Adrenal gland (tissue), 12 donors: ENCODE measurements around the gene SREBF1. TPM values are rescaled to one million over a fixed set of nuclear protein-coding genes. Genes with fewer than 3 reads are reported as not detected.

Source experiments
- DNase-seq, 7 donors: peaks; one replicate each; pipeline ENCODE4 v3.0.0-alpha.2; 2019 to 2020
- H3K27ac ChIP-seq, 5 donors: fragments of 200-600 bp; sonication (generic) in 4 of 5; 1 replicate in 3 of 5; 2 replicates in 2 of 5; pipeline versions ENCODE4 v1.5.1 to v1.8.0; 2016 to 2020; ENCODE audit warnings: mild to moderate bottlenecking in 1 of 5
- H3K27me3 ChIP-seq: fragments of 200-600 bp; 2 replicates; pipeline ENCODE4 v1.8.0; 2021
- H3K36me3 ChIP-seq, 2 donors: fragments of 200-600 bp; replicated peaks in 1 of 2; 1 replicate in 1 of 2; 2 replicates in 1 of 2; pipeline versions ENCODE4 v1.5.1 to v1.8.0; 2018 to 2022
- H3K4me1 ChIP-seq, 2 donors: fragments of 200-600 bp; replicated peaks in 1 of 2; 1 replicate in 1 of 2; 2 replicates in 1 of 2; pipeline versions ENCODE4 v1.5.1 to v1.8.0; 2018 to 2021
- H3K4me3 ChIP-seq, 4 donors: fragments of 200-600 bp; sonication (generic) in 3 of 4; one replicate each; pipeline ENCODE4 v1.5.1; 2016 to 2018
- H3K9me3 ChIP-seq, 3 donors: fragments of 200-600 bp; sonication (generic) in 1 of 3; replicated peaks in 1 of 3; 1 replicate in 2 of 3; 2 replicates in 1 of 3; pipeline versions ENCODE4 v1.5.1 to v1.8.0; 2016 to 2021
- POLR2A ChIP-seq, 2 donors: fragments of 450-650 bp; IDR thresholded peaks; one replicate each; pipeline ENCODE4 v1.6.1; 2017; ENCODE audit warnings: antibody characterized with exemption in 2 of 2, mild to moderate bottlenecking in 2 of 2, moderate library complexity in 1 of 2
- WGBS, 4 donors: extraction: QIAGEN DNeasy Blood & Tissue Kit in 2 of 4; methylation state at CpG; one replicate each; pipeline versions ENCODE4 v1.1.5 to v1.1.7; 2013 to 2017; 5-methylcytosine and 5-hydroxymethylcytosine counted together
- intact Hi-C, 2 donors: fragments of 100-400 bp; cut with DNase I; formaldehyde crosslinking; loops; one replicate each; pipeline versions ENCODE4 v1.14.1 to v1.15.0; 2022 to 2023
- polyA plus RNA-seq, 3 donors: library from polyadenylated mRNA; stranded (reverse); fragments of 200-250 nt in 2 of 3; fragments of 350-450 nt in 1 of 3; fragmentation: Illumina TruSeq in 1 of 3; extraction: RNeasy Lipid Tissue Mini Kit (QIAGEN cat#74804) in 1 of 3; gene quantifications; one replicate each; pipeline ENCODE4 v1.2.3, GENCODE V29; 2013 to 2014
- total RNA-seq, 9 donors: library from RNA; depleted of rRNA in 4 of 9; stranded (reverse); fragments of >200 nt in 4 of 9; fragments of 120-200 nt in 1 of 9; fragmentation: NEBNext Ultra II Directional in 1 of 9; extraction: Animal tissue kit (Norgen Biotek cat#: 25700) in 1 of 9; gene quantifications; one replicate each; pipeline versions ENCODE4 v1.1.0 to v1.2.4, GENCODE V29; 2013 to 2023
- TF ChIP-seq, protein P1 (sequence below), 6 experiments: fragments of 450-650 bp in 4 of 6; fragments of 200-600 bp in 2 of 6; sonication (generic) in 1 of 6; IDR thresholded peaks; 1 replicate in 5 of 6; 2 replicates in 1 of 6; pipeline versions ENCODE4 v1.5.1 to v1.8.0; 2016 to 2021; ENCODE audit warnings: antibody characterized with exemption in 6 of 6, mild to moderate bottlenecking in 2 of 6, moderate library complexity in 1 of 6
- donor health status: healthy with polysubstance abuse.
- donor health status: Bipolar disorder and iron deficiency.
- donor health status: DM: yes; HTN: yes; CAD: no.
- donor health status: DM: no; HTN: no; CAD: no.
- donor health status: DM: no; HTN: no; CAD: no.
- donor health status: DM: yes; HTN: yes; CAD: no.

The SREBF1 gene
- total and polyA plus RNA-seq, 12 donors = 48.2 to 850 (median 576) TPM

DNA sequence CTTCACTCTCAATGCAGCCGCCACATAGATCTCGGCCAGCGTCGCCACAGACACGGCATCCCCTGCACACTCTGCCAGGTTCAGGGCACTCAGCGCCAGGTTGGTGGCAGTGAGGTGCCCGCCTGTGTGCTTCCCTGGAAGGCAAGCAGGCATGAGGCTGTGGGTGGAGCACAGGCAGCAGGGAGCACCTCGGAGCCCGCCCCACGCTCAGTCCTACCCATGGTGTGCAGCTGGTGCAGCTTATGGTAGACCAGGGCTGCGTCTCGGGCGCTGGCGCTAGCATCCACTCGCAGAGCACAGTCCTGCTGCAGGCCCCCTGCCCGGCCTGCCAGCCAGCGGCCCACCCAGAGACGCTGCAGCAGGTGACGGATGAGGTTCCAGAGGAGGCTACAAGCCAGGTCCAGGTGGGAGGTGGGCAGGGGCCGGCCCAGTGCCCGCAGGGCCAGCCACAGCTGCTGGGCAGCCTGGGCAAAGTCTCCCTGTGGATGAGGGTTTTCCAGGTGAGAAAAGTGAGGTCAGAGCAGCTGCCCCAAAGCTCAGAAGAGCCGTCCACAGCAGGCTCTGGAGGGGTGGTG lies 20.5 kb downstream of the SREBF1 start:
- peak in 4 of 7 donors; percentile 38 to 65 (median 47) for DNase-seq
- no peak for TF ChIP-seq POLR2A (IDR thresholded peaks at IDR 0.05)
- no peak overlapping the region for H3K4me3 ChIP-seq
- WGBS, 4 donors = 65 to 100% (median 79%) methylated on average over 1 to 22 of the region's 22 CpGs
- H3K27me3 ChIP-seq = no peaks in the 10 kb centered on the region
- H3K9me3 ChIP-seq = no peaks in the 10 kb centered on the region
- H3K36me3 ChIP-seq = peaks cover 0 to 80% of the 10 kb centered on the region in 2 donors
- intact Hi-C loops = loop anchor here in 1 of 2 donors (5.0 kb wide), 1 partner anchor 216 kb away; no protein-coding TSS in a partner anchor
- peak overlapping the region in 2 of 5 donors; percentile 93 to 94 for H3K27ac ChIP-seq
- H3K4me1 ChIP-seq = peaks cover 42 to 84% of the 10 kb centered on the region in 2 donors

DNA sequence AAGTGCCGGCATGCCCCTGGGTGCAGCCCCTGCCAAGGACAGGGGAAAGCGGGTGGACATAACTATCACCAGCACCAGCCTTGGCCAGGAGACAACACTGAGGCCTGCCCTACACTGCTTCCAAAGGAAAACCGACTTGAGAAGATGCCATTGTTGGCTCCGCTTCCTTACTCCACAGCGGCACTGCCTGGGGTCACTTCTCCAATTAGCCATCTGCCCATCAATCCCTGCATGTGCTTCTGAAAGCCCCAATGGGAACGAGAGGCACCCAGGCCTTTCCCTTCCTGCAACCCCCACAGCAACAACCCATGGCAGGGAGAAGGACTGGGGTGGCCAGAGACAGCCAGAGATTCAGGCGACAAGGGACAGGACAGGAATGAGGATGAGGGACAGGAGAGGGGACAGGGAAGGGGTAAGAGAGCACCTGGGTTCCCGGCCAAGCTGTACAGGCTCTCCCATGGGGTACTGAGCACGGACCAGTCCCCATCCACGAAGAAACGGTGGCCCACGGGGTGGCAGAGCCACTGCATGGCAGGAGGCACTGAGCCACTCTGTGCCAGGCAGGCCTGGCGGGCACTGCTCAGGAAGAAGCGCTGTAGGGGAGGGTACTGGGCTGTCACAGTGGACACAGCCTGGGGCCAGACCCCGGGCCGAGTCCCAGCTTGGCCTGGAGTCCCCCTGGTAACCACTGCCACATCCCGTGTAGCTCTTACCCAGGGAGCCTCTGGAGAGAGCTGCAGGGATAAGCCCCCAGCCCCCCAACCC lies 21.2 kb downstream of the SREBF1 start:
- no peaks in the 10 kb centered on the region for H3K9me3 ChIP-seq
- H3K27me3 ChIP-seq = no peaks in the 10 kb centered on the region
- 54 to 60% (median 59%) methylated on average over 14 to 17 of the region's 17 CpGs for WGBS, 4 donors
- peak overlapping the region in 4 of 5 donors; percentile 17 to 94 (median 72) for H3K27ac ChIP-seq
- peaks cover 0 to 80% of the 10 kb centered on the region in 2 donors for H3K36me3 ChIP-seq
- DNase-seq = peak in 5 of 7 donors; percentile 56 to 72 (median 60)
- H3K4me3 ChIP-seq = no peak overlapping the region
- H3K4me1 ChIP-seq = peaks cover 37 to 88% of the 10 kb centered on the region in 2 donors
- TF ChIP-seq, protein P1, sequence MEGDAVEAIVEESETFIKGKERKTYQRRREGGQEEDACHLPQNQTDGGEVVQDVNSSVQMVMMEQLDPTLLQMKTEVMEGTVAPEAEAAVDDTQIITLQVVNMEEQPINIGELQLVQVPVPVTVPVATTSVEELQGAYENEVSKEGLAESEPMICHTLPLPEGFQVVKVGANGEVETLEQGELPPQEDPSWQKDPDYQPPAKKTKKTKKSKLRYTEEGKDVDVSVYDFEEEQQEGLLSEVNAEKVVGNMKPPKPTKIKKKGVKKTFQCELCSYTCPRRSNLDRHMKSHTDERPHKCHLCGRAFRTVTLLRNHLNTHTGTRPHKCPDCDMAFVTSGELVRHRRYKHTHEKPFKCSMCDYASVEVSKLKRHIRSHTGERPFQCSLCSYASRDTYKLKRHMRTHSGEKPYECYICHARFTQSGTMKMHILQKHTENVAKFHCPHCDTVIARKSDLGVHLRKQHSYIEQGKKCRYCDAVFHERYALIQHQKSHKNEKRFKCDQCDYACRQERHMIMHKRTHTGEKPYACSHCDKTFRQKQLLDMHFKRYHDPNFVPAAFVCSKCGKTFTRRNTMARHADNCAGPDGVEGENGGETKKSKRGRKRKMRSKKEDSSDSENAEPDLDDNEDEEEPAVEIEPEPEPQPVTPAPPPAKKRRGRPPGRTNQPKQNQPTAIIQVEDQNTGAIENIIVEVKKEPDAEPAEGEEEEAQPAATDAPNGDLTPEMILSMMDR (IDR thresholded peaks at IDR 0.05) = no peak
- no peak for TF ChIP-seq POLR2A (IDR thresholded peaks at IDR 0.05)
- intact Hi-C loops = loop anchor here in 1 of 2 donors (5.0 kb wide), 1 partner anchor 217 kb away; no protein-coding TSS in a partner anchor

DNA sequence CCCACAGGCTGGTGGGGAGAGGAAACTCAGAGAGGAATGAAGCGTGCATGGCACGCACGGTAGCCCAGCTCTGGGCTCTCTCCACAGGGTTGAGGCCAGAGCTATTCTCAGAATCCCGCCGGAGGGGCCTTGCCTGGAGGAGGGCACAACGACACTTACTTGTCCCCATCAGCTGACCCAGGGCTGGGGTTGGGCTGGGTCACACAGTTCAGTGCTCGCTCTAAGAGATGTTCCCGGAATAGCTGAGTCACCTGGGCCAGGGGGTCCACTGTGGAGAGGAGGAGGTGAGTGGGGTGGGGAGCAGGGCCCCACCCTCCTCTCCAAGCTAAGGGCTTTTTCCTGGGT lies 21.8 kb downstream of the SREBF1 start:
- Histone ChIP-seq H3K27me3 (no peaks in the 10 kb centered on the region), H3K9me3 (no peaks in the 10 kb centered on the region), H3K36me3 (peaks cover 0 to 77% of the 10 kb centered on the region in 2 donors), H3K4me3 (no peak overlapping the region), H3K27ac (peak overlapping the region in 4 of 5 donors; percentile 17 to 94 (median 72)), H3K4me1 (peaks cover 37 to 91% of the 10 kb centered on the region in 2 donors)
- DNase-seq = peak in 6 of 7 donors; percentile 69 to 89 (median 80)
- intact Hi-C loops = loop anchor here in 1 of 2 donors (5.0 kb wide), 1 partner anchor 217 kb away; no protein-coding TSS in a partner anchor
- TF ChIP-seq, protein P1 (IDR thresholded peaks at IDR 0.05) = no peak
- TF ChIP-seq POLR2A (IDR thresholded peaks at IDR 0.05) = no peak
- 26 to 49% (median 41%) methylated on average over 3 to 8 of the region's 8 CpGs for WGBS, 4 donors

DNA sequence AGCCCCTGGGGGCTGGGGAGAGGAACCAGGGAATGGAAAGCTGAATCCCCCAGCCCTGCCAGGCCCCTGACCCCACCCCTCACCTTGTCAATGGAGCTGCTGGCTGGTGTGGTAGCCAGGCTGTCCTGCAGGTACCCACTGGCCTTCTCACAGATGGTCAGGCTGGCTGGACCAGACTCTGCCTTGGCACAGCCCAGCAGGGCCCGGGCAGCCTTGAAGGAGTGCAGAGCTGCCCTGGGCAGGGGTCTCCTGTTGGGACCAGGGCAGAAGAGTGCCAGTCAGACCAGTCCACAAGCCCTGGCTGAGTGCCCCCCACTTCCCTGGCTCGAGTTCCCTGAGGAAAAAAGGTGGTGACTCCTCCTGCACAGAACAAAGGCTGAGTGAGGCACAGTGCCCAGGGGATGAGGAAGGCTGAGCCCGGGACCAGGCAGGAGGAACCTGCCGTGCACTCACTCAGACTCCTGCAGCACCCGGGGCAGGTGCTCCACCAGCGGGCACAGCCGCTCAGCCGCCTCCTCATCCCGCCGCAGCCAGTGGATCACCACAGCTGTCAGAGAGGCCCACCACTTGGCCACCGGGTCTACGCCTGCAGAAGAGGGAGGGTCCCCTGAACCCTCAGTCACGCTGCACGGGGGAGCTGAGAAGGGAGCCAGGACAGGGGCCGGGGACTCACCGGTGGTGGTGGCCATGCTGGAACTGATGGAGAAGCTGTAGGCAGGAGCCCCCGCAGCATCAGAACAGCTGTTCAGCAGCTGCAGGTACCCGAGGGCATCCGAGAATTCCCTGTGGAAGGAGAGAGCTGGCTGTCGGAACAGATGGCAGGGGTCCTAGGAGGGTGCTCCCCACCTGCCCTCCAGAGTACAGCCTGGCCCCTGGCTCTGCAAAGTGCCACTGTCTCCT lies 22.4 kb downstream of the SREBF1 start:
- peaks cover 0 to 73% of the 10 kb centered on the region in 2 donors for H3K36me3 ChIP-seq
- no peaks in the 10 kb centered on the region for H3K9me3 ChIP-seq
- intact Hi-C loops = loop anchor here (5.0 kb wide), 4 partner anchors 43 to 218 kb away; partner anchors contain the start of gene RAI1 (in 1 of the 2)
- H3K4me1 ChIP-seq = peaks cover 31 to 91% of the 10 kb centered on the region in 2 donors
- H3K27me3 ChIP-seq = no peaks in the 10 kb centered on the region
- TF ChIP-seq, protein P1 (IDR thresholded peaks at IDR 0.05) = no peak
- no peak for TF ChIP-seq POLR2A (IDR thresholded peaks at IDR 0.05)
- H3K4me3 ChIP-seq = no peak overlapping the region
- WGBS, 4 donors = 70 to 100% (median 75%) methylated on average over 1 to 20 of the region's 20 CpGs
- peak in 4 of 7 donors; percentile 38 to 65 (median 54) for DNase-seq
- peak overlapping the region in 4 of 5 donors; percentile 22 to 94 (median 72) for H3K27ac ChIP-seq
